Brain microvascular endothelial cell (primary cell): ENCODE measurements around the gene PSMB11.

Source experiments
- DNase-seq: peaks from one replicate; pipeline ENCODE4 v3.0.0-alpha.2; 2020
- H3K27ac ChIP-seq: fragments of 250-450 bp; sonication (Bioruptor Pico); 2 replicates; pipeline ENCODE4 v1.5.1; 2020; ENCODE audit warnings: mild to moderate bottlenecking, moderate library complexity
- H3K27me3 ChIP-seq: fragments of 250-450 bp; sonication (Bioruptor Pico); replicated peaks from 2 replicates; pipeline ENCODE4 v1.5.1; 2020; ENCODE audit warnings: mild to moderate bottlenecking
- H3K36me3 ChIP-seq: fragments of 250-450 bp; sonication (Bioruptor Pico); replicated peaks from 2 replicates; pipeline ENCODE4 v1.5.1; 2020; ENCODE audit warnings: mild to moderate bottlenecking
- H3K4me3 ChIP-seq: 2 replicates; pipeline ENCODE4 v1.5.1; 2011; ENCODE audit warnings: low read depth, mild to moderate bottlenecking, control low read depth, low read length, moderate library complexity
- CTCF ChIP-seq: IDR thresholded peaks from 2 replicates; pipeline ENCODE4 v1.5.1; 2011; ENCODE audit warnings: low read depth, mild to moderate bottlenecking, moderate library complexity, low read length, control low read depth, inconsistent platforms; ENCODE audit errors: missing control alignments
- in situ Hi-C: cut with HindIII; loops from 2 replicates; pipeline ENCODE4 v1.10.0; 2017; ENCODE audit warnings: low sequenced_read_pairs, low pct_ligation_motif_present

PSMB11 gene

DNA sequence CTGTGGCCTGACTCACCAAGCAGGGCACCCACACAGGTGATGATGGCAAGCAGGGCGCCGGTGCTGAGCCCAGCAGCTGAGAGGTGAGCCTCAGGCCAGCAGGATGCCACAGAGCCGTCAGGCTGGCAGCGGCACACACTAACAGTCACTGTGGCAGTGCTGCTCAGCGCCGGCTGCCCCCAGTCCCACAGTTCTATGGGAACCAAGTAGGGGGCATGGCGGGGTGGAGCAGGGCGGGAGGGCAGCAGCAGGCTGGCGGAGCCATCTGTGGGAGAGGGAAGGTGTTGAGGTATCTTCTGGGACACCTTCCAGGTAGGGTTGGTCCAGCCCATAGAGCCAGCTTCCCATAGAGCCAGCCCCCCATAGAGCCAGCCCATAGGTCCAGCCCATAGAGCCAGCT is 7.0 kb downstream of the PSMB11 start:
- no peak for DNase-seq
- no peaks in the 10 kb centered on the region for H3K27me3 ChIP-seq
- no peak overlapping the region for H3K27ac ChIP-seq
- H3K4me3 ChIP-seq: no peak overlapping the region
- TF ChIP-seq CTCF: no peak
- in situ Hi-C loops: loop anchor here (10.0 kb wide), 1 partner anchor 64 kb away; the partner anchor contains the start of gene AJUBA
- H3K36me3 ChIP-seq: no peaks in the 10 kb centered on the region

DNA sequence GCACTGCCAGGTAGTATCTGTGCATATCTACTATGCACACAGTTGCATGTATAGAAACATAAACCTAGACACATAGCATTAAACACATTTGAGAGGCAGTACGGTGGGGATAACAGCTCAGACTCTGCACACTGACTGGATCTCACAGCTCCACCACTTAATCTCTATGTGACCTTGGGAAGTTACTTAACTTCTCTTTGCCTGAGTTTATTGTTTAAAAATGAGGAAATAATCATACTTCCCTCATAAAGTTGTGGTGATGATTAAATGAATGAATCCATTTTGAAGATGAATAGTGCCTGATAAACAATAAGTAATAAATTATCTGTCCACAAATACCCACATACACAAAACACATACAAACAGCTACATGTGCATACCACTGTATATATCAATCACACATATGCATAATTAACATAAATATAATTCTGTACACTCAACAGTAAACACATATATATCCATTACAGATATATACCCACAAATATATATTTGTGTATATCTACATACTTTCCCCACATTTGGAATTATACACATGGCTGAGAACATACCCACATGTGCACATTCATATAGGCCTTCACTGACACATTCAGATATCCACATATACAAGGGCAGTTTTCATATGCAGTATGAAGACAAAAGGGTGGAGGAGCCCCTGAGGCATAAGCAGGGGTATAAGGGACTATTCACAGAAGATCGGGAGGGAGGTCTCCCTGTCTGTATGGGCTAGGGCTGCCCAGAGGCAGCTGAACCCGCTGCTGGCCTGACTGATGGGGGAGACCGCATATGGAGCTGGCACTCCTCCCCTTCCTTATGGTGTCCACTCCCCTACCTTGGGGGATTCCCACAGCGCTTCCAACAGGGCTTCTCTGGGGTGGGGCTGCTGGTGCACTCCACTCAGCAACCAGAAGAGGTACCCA is 9.4 kb downstream of the PSMB11 start:
- H3K27me3 ChIP-seq: no peaks in the 10 kb centered on the region
- TF ChIP-seq CTCF: no peak
- no peak overlapping the region for H3K4me3 ChIP-seq
- no peaks in the 10 kb centered on the region for H3K36me3 ChIP-seq
- H3K27ac ChIP-seq: no peak overlapping the region
- in situ Hi-C loops: no loop called here
- no peak for DNase-seq

- H3K27me3 ChIP-seq: no peaks in the 10 kb centered on the region
- peak; percentile 58 for TF ChIP-seq CTCF
- H3K4me3 ChIP-seq: no peak overlapping the region
- no peak for DNase-seq
- H3K36me3 ChIP-seq: no peaks in the 10 kb centered on the region
- in situ Hi-C loops: no loop called here
- H3K27ac ChIP-seq: no peak overlapping the region
Observed at GRCh38 chr14:23052182-23052623, 10.2 kb downstream of the PSMB11 start.

DNA sequence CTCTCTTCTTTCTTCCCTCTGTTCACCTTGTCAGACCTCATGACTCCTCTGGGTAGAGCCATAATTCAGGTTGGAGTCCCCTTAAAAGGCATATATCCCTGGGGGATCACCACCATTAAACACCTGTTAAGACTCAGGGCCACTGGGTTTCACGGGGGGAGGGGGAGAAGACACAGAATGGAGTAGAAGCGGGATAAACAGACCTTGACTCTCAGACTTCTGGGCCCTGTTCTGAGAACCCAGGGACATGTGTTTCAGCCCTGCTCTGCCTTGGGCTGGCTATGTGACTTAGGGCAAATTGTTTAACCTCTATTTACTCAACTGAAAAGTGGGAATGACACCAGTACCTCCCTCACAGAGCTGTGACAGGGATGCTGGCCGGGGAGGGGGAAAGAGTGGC is 10.7 kb downstream of the PSMB11 start:
- Histone ChIP-seq H3K27me3 (no peaks in the 10 kb centered on the region), H3K27ac (no peak overlapping the region), H3K4me3 (no peak overlapping the region), H3K36me3 (no peaks in the 10 kb centered on the region)
- in situ Hi-C loops: no loop called here
- no peak for TF ChIP-seq CTCF
- DNase-seq: no peak

DNA sequence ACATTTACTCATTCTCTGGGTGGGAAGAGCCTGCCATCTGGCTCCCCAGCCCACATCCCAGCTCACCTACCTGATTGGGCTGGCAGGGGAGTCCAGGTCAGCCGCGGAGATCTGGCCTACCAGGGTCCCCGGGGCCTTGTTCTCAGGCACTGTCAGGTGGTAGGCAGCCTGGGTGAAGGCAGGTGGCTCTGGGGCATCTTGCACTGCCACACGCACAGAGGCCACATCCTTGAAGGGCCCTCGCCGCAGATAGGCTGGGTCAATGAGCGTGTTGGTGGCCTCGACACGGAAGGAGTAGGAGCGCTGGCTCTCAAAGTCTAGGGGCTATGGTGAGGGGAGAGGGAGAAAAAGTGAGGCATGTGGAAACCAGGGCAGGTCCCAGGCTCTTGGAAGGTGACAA is 11.4 kb downstream of the PSMB11 start:
- TF ChIP-seq CTCF: no peak
- Histone ChIP-seq H3K36me3 (peaks cover 2% of the 10 kb centered on the region), H3K27ac (no peak overlapping the region), H3K27me3 (no peaks in the 10 kb centered on the region), H3K4me3 (no peak overlapping the region)
- DNase-seq: no peak
- in situ Hi-C loops: no loop called here
